Mammary epithelial cell (primary cell): ENCODE data around the gene NRIP3.

Source experiments
- EZH2 ChIP-seq: IDR thresholded peaks from 2 replicates; pipeline ENCODE4 v1.6.1; 2012; ENCODE audit warnings: low read length, inconsistent platforms, borderline replicate concordance
- TF ChIP-seq, protein P1 (sequence below), 2 donors: IDR thresholded peaks in 1 of 2; conservative IDR thresholded peaks in 1 of 2; 2 replicates each; pipeline ENCODE4 v1.5.1; 2011 to 2012; ENCODE audit warnings: inconsistent platforms in 2 of 2, low read length in 2 of 2, mild to moderate bottlenecking in 2 of 2, control low read depth in 1 of 2, low read depth in 1 of 2; ENCODE audit not compliant: insufficient read depth in 1 of 2; ENCODE audit errors: extremely low read depth in 1 of 2

DNA sequence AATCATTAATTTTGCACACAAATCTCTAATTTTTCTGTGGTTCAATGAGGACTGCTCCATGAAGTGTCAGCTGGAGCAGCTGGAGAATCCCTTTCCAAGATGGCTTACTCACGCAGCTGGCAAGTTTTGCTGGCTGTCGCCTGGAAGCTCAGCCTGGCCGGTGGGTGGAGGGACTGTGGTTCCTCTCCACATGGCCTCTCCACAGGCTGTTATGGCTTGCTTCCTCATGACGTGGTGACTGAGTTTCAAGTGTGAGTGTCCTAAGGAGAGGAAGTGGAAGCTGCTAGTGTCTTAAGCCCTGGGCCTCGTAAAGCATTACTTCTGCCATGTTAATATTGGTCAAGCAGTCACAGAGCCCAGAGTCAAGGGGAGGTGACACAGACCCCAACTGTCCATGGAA is 14.0 kb upstream of the NRIP3 start:
- TF ChIP-seq, protein P1, sequence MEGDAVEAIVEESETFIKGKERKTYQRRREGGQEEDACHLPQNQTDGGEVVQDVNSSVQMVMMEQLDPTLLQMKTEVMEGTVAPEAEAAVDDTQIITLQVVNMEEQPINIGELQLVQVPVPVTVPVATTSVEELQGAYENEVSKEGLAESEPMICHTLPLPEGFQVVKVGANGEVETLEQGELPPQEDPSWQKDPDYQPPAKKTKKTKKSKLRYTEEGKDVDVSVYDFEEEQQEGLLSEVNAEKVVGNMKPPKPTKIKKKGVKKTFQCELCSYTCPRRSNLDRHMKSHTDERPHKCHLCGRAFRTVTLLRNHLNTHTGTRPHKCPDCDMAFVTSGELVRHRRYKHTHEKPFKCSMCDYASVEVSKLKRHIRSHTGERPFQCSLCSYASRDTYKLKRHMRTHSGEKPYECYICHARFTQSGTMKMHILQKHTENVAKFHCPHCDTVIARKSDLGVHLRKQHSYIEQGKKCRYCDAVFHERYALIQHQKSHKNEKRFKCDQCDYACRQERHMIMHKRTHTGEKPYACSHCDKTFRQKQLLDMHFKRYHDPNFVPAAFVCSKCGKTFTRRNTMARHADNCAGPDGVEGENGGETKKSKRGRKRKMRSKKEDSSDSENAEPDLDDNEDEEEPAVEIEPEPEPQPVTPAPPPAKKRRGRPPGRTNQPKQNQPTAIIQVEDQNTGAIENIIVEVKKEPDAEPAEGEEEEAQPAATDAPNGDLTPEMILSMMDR (conservative IDR thresholded peaks at IDR 0.05 in 1 of 2, IDR thresholded peaks at IDR 0.05 in 1 of 2; ENCODE audit: extremely low read depth in 1 of 2, insufficient read depth in 1 of 2, low read depth in 1 of 2, low read length in 2 of 2): no peak
- no peak for TF ChIP-seq EZH2
